ENCODE results near the gene PSIP1.

DNA sequence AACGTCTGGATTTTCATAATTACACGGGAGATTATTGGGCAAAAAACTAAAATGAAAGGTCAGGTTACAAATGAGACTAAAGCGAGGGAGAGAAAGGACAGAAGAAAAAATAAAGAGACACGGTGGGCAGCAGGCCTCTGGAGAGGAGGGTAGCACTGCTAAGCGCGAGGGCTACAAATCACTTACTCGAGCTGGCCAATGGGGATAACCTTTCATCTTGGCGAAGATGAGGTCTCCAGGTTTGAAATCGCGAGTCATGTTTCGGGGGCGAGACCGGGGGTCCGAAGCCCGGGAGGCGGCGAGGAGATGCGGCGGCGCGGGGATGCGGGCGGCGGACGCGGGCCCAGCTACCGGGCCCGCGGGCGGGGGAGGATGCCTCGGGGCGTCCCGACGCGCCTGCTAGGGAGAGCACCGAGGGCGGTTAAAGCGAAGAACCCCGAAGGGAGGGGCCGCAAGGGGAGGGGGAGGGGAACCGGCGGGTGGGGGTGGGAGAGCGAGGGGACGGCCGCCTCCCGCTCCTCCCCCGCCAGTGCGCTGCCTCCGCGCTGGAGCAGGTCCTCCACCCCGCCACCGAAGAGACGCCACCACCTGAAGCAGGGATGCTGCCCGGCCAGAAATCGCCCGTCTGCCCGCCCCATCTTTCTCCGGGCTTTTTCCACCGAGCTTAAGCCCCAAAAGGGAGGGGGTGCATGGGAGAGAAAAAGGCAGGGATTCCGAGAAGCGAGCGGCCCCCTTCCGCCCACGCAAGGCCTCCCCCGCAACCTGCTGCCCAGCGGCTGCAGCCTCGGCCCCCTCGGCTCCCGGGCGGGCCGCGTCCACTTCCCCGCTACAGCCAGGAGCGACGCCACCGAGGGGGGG is 610 bp downstream of the PSIP1 start:
- TF ChIP-seq POLR2A (IDR thresholded peaks at IDR 0.05) (no peak), CTCF (IDR thresholded peaks at IDR 0.05) (no peak)
